ENCODE data around the gene PAX6.

The PAX6 gene

DNA sequence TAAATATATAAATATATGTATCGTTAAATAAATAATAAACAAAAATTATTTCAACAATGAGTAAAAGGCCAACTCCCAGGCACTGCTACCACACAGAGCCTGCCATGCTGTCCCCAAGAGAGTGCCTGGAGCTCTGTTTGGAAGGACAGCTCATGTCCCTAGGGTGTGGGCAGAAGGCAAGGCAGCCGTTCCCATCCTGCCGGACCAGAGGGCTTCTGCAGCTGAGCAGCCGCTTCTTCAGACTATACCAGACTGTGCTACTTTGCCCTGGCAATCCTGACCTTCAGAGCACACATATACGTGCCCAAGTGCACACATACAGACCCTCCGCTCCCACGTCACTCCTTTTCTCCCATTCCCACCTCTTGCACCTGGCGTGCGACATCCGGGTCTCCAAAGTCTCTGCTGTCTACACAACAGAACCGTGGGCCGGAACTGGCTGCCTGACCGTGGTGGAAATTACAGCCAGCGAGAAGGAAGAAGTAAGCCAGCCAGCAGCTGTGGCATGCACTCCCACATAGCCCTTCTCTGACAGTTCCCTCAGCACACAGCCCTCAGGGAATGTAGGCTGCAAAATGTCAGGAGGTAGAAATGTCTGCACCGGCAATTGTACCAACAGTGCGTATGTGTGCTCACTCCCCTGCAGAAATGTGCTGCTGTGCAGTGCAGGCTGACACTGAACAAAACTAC is 24.0 kb downstream of the PAX6 start (continued):
- TF ChIP-seq, protein P1, sequence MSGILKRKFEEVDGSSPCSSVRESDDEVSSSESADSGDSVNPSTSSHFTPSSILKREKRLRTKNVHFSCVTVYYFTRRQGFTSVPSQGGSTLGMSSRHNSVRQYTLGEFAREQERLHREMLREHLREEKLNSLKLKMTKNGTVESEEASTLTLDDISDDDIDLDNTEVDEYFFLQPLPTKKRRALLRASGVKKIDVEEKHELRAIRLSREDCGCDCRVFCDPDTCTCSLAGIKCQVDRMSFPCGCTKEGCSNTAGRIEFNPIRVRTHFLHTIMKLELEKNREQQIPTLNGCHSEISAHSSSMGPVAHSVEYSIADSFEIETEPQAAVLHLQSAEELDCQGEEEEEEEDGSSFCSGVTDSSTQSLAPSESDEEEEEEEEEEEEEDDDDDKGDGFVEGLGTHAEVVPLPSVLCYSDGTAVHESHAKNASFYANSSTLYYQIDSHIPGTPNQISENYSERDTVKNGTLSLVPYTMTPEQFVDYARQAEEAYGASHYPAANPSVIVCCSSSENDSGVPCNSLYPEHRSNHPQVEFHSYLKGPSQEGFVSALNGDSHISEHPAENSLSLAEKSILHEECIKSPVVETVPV (CRISPR knock-in tag; IDR thresholded peaks at IDR 0.05): no peak
- TF ChIP-seq ZNF8 (CRISPR knock-in tag; IDR thresholded peaks at IDR 0.05): no peak
- no peak for TF ChIP-seq TOX (CRISPR knock-in tag; IDR thresholded peaks at IDR 0.05; ENCODE audit: borderline replicate concordance)
- TF ChIP-seq ZC3H10 (CRISPR knock-in tag; IDR thresholded peaks at IDR 0.05): no peak
- TF ChIP-seq ZFP3 (CRISPR knock-in tag; IDR thresholded peaks at IDR 0.05): no peak
- TF ChIP-seq PPARA (CRISPR knock-in tag; IDR thresholded peaks at IDR 0.05; ENCODE audit: borderline replicate concordance): no peak
- TF ChIP-seq RARB (CRISPR knock-in tag; IDR thresholded peaks at IDR 0.05): no peak
- TF ChIP-seq, protein P2, sequence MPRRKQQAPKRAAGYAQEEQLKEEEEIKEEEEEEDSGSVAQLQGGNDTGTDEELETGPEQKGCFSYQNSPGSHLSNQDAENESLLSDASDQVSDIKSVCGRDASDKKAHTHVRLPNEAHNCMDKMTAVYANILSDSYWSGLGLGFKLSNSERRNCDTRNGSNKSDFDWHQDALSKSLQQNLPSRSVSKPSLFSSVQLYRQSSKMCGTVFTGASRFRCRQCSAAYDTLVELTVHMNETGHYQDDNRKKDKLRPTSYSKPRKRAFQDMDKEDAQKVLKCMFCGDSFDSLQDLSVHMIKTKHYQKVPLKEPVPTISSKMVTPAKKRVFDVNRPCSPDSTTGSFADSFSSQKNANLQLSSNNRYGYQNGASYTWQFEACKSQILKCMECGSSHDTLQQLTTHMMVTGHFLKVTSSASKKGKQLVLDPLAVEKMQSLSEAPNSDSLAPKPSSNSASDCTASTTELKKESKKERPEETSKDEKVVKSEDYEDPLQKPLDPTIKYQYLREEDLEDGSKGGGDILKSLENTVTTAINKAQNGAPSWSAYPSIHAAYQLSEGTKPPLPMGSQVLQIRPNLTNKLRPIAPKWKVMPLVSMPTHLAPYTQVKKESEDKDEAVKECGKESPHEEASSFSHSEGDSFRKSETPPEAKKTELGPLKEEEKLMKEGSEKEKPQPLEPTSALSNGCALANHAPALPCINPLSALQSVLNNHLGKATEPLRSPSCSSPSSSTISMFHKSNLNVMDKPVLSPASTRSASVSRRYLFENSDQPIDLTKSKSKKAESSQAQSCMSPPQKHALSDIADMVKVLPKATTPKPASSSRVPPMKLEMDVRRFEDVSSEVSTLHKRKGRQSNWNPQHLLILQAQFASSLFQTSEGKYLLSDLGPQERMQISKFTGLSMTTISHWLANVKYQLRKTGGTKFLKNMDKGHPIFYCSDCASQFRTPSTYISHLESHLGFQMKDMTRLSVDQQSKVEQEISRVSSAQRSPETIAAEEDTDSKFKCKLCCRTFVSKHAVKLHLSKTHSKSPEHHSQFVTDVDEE (CRISPR knock-in tag; IDR thresholded peaks at IDR 0.05): no peak
- no peak for TF ChIP-seq ISL1 (CRISPR knock-in tag; IDR thresholded peaks at IDR 0.05)

DNA sequence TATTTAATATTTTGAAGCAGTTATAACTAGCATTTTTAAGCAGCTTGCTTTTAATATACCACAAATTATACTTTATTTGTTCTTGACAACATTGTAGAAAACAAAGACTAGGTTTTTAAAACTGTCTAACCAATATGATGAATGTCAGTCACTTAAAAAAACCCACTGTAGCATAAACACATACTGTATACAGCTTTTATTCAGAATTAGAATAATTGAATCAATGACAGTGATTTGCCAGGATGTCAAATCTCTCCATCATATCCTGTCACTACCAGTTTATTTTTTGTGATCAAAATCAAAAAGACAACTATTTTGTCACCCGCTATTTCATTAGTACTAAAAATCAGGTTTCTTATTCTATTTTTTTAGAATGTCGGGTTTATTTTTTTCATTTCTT is 26.5 kb downstream of the PAX6 start:
- TF ChIP-seq, protein P3, sequence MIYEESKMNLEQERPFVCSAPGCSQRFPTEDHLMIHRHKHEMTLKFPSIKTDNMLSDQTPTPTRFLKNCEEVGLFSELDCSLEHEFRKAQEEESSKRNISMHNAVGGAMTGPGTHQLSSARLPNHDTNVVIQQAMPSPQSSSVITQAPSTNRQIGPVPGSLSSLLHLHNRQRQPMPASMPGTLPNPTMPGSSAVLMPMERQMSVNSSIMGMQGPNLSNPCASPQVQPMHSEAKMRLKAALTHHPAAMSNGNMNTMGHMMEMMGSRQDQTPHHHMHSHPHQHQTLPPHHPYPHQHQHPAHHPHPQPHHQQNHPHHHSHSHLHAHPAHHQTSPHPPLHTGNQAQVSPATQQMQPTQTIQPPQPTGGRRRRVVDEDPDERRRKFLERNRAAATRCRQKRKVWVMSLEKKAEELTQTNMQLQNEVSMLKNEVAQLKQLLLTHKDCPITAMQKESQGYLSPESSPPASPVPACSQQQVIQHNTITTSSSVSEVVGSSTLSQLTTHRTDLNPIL (CRISPR knock-in tag; IDR thresholded peaks at IDR 0.05; ENCODE audit: low read depth): no peak
- no peak for TF ChIP-seq BACH2 (CRISPR knock-in tag; IDR thresholded peaks at IDR 0.05; ENCODE audit: borderline replicate concordance)
- no peak for ATAC-seq

DNA sequence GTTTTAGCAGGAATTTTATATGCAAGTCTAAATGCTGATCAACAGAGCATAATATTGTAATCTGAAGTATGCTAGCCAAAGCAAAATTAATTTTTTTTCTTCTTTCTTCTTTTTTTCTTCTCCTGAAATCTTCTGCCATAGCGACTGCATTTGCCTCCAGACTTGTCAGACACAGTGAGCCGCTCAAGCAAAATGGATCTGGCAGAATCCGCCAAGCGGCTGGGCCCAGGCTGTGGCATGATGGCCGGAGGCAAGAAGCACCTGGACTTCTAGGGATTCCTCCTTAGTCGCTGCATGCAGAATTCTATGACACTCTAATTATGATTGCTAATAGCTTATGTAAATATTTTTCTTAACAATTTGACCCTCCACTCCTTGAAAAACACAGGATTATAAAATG is 27.9 kb downstream of the PAX6 start:
- TF ChIP-seq, protein P4, sequence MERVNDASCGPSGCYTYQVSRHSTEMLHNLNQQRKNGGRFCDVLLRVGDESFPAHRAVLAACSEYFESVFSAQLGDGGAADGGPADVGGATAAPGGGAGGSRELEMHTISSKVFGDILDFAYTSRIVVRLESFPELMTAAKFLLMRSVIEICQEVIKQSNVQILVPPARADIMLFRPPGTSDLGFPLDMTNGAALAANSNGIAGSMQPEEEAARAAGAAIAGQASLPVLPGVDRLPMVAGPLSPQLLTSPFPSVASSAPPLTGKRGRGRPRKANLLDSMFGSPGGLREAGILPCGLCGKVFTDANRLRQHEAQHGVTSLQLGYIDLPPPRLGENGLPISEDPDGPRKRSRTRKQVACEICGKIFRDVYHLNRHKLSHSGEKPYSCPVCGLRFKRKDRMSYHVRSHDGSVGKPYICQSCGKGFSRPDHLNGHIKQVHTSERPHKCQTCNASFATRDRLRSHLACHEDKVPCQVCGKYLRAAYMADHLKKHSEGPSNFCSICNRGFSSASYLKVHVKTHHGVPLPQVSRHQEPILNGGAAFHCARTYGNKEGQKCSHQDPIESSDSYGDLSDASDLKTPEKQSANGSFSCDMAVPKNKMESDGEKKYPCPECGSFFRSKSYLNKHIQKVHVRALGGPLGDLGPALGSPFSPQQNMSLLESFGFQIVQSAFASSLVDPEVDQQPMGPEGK (CRISPR knock-in tag; IDR thresholded peaks at IDR 0.05; ENCODE audit: borderline replicate concordance): no peak
- no peak for TF ChIP-seq ISL1 (CRISPR knock-in tag; IDR thresholded peaks at IDR 0.05)
- no peak for TF ChIP-seq ZNF565 (CRISPR knock-in tag; conservative IDR thresholded peaks at IDR 0.05; ENCODE audit: low read depth)
- no peak for TF ChIP-seq OSR1 (CRISPR knock-in tag; IDR thresholded peaks at IDR 0.05)
- TF ChIP-seq ZNF70 (CRISPR knock-in tag; IDR thresholded peaks at IDR 0.05): no peak
- TF ChIP-seq ZNF8 (CRISPR knock-in tag; IDR thresholded peaks at IDR 0.05): no peak
- no peak for TF ChIP-seq CSDC2 (CRISPR knock-in tag; IDR thresholded peaks at IDR 0.05)
- TF ChIP-seq, protein P2 (CRISPR knock-in tag; IDR thresholded peaks at IDR 0.05): no peak
- TF ChIP-seq GLIS3 (CRISPR knock-in tag; IDR thresholded peaks at IDR 0.05): no peak
- no peak for TF ChIP-seq ARNTL (CRISPR knock-in tag; IDR thresholded peaks at IDR 0.05; ENCODE audit: borderline replicate concordance, low read depth)
- ATAC-seq: no peak
